GM12865 (cell line): ENCODE results near the gene MAB21L3.

ENCODE experiments used
- DNase-seq: peaks from one replicate; pipeline ENCODE4 v3.0.0; 2010; ENCODE audit warnings: low read depth
- H3K4me3 ChIP-seq: 2 replicates; pipeline ENCODE4 v1.5.1; 2011; ENCODE audit warnings: mild to moderate bottlenecking, low read depth, low read length, control low read depth
- CTCF ChIP-seq: IDR thresholded peaks from 2 replicates; pipeline ENCODE4 v1.5.1; 2011; ENCODE audit warnings: low read length, control low read depth, low read depth, inconsistent platforms; ENCODE audit not compliant: insufficient read depth; ENCODE audit errors: missing control alignments

MAB21L3 gene

GRCh38 chr1:116092752-116093489 lies 18.3 kb upstream of the MAB21L3 start:
- no peak for TF ChIP-seq CTCF
- DNase-seq: no peak
- no peak overlapping the region for H3K4me3 ChIP-seq

DNA sequence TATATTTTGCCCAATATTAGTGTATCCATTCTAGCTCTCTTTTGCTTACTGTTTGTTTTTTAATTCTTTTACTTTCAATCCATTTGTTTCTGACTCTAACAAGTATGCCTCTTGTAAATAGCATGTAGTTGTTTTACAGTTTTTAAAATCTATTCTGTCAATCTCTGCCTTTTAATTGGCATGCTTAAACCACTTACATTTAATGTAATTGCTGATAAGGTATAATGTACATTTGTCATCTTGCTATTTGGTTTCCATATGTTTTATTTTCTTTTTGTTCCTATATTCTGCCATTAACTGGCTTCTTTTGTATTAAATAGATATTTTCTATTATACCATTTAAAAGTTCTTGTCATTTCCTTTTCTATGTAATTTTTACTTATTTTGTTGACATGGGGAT lies 16.2 kb upstream of the MAB21L3 start:
- no peak for TF ChIP-seq CTCF
- no peak overlapping the region for H3K4me3 ChIP-seq
- no peak for DNase-seq

- H3K4me3 ChIP-seq: no peak overlapping the region
- TF ChIP-seq CTCF: no peak
- DNase-seq: no peak
Observed at GRCh38 chr1:116096013-116096618, 15.1 kb upstream of the MAB21L3 start.

GRCh38 chr1:116097626-116098025 lies 13.6 kb upstream of the MAB21L3 start:
- no peak overlapping the region for H3K4me3 ChIP-seq
- no peak for DNase-seq
- TF ChIP-seq CTCF: no peak

- DNase-seq: no peak
- H3K4me3 ChIP-seq: no peak overlapping the region
- no peak for TF ChIP-seq CTCF
Observed at GRCh38 chr1:116099379-116099778, 11.8 kb upstream of the MAB21L3 start.

- H3K4me3 ChIP-seq: no peak overlapping the region
- no peak for TF ChIP-seq CTCF
- no peak for DNase-seq
Observed at GRCh38 chr1:116099919-116100318, 11.3 kb upstream of the MAB21L3 start.
